ENCODE results near the gene TMEM101.

GRCh38 chr17:44006598-44007345 is 8.0 kb downstream of the TMEM101 start:
- TF ChIP-seq CTCF (IDR thresholded peaks at IDR 0.05) (peak; percentile 14 to 65 (median 59)), POLR2A (IDR thresholded peaks at IDR 0.05) (no peak), POLR2AphosphoS5 (IDR thresholded peaks at IDR 0.05) (peak in 2 of 3 donors; percentile 18 to 64)

Data from breast epithelium (tissue), 3 donors.